SKM-1 treated with dmso at 0.1 percent for 144 hours (cell line): ENCODE results near the gene AZIN2.

Experiments
- DNase-seq: peaks from one replicate; lab custom pipeline; 2025; ENCODE audit not compliant: unreplicated experiment; lab: John Stamatoyannopoulos, UW

AZIN2 gene

DNA sequence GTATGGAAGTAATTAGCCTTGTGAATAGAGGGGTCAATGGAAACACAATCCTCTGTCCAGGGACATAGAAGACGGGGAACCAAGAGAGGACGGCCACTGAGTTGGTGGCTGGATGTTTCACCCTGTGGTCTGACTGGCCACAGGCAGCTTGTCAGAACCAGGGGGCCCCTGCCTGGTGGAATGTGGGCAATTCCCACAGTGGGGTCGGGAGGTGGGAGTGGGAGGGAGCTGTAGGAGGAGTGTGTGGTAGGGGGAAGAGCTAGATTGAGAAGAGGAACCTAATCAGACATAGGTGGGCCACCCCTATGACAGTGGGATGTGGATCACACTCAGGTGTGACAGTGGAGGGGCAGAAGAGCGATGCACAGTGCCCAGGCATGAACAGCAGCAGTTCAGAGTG lies 69.6 kb downstream of the AZIN2 start:
- DNase-seq = no peak

DNA sequence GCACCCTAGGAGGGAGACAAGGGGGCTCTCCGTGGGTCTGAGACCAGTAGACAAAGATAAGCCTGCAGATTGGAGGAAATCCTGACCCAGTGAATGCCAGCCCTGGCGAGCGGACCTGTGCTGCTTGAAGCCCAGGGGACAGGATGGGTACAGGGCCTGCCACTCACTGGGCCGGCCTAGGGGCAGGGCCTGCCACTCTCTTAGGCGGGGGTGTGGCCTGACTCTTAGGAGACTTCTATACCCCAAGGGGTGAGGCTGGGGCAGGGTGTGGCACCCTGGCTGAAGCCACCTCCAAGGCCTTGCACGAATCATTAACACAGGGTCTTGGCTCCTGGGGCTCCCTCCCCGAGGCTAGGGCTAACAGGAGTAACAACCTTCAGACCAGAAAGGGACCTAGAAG lies 70.2 kb downstream of the AZIN2 start:
- no peak for DNase-seq

DNA sequence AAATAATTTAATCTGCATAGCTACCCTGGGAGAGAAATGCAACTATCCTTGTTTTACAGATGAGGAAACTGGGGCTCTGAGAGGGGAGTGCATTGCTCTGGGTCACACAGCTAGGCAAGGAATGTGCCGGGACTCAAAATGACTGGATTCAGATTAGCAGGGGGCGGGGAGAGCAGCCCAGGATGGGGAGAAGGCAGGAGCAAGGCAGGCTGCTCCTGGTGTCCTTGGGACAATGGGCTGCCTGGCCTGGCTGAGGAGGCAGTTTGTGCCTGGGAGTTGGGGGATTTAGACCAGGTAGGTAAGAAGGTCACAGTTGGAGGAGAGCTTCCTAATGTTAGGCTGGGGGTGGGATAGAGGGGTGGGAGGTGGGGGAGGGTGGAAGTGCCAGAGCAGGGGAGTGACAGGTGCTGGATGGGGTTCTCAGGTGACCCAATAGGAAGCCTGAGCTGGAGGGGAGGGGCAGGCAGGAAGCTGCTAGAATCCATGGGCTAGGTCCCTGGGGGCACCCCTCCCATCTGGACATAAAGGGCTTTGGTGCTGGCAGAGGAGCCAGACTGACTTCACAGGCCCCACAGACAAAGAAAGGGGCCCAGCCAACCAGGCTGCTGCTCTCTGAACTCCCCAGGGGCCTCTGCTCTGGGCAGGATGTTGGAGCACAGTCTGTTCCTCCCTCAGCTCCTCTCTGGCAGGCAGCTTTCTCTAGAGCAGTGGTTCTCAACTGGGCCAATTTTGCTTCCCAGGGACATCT lies 71.9 kb downstream of the AZIN2 start:
- no peak for DNase-seq

DNA sequence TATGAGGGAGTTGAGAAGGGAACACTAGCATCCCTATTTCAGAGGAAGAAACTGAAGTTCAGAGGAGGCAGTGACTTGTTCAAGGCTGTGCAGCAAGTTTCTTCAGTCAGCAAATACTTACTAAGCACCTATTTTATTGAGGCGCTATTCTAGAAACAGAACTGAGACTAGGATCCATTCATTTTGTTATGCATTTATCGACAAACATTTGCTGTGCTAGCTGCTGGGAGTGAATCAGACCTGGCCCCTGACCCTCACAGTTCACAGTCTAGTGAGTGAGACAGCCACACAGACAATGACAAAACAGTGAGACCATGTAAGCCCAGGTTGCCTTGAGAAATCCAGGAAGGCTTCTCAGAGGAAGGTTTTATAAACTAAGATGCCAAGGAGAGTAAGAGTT lies 72.7 kb downstream of the AZIN2 start:
- no peak for DNase-seq

DNA sequence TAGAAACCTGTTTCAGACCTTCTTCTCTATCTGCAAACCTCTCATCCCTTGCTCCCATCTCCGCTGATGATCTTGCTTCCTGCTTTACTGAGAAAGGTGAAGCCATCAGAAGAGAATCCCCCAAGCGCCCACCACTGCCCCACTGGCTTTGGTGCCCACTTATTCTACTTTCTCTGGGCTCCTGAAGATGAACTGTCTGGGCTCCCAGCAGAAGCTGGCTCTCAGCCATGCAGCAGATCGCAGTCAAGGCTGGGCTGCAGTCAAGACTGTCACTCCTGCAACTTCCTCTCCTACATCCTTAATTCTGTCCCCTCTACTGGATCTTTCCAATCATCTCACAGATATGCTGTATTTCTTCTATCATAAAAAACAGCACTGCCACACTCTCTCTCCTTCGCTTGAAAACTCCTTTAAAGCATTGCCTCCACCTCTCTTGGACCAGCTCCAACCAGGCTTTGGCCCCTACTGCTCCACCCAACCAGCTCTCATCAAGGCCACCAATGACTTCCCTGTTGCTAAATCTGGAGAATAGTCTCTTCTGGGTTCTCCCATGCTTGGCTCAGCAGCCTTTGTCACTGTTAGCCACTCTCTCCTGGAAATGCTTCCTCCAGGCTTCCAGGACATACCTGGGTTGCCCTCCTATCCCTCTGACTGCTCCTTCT lies 75.1 kb downstream of the AZIN2 start:
- no peak for DNase-seq

DNA sequence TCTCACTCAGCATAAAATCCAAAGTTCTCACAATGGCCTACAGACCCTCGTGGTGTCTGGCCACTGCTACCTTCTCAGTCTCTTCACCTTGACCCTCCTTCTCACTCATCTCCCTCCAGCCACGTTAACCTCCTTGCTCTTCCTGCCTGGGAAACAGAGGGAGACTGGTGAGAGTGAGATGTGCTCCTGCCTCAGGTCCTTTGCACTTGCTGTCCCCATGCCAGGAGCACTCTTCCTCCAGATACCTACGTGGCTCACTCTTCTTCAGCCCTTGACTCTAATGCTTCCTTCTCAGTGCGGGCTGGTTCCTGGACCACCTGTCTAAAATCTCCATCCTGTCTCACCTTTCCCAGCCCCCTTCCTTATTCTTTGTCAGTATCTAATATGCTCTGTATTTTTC lies 76.2 kb downstream of the AZIN2 start:
- no peak for DNase-seq

DNA sequence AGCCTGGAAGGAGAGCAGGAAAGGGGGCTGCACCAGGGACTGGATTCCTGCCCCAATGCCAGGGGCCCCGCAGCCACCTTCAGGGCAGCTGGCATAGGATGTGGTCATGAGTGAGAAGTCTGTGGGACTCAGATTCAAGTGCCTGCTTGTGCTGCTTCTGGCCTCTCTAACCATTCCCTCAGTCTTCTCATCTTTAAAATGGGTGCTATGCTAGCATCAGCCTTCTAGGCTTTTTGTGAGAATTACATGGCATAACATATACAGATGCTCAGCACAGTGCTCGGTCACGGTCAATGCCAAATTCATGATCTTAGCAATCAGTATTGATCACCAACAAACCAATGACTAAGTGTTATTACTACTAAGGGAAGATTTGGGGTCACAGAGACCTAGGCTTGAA lies 77.4 kb downstream of the AZIN2 start:
- no peak for DNase-seq

DNA sequence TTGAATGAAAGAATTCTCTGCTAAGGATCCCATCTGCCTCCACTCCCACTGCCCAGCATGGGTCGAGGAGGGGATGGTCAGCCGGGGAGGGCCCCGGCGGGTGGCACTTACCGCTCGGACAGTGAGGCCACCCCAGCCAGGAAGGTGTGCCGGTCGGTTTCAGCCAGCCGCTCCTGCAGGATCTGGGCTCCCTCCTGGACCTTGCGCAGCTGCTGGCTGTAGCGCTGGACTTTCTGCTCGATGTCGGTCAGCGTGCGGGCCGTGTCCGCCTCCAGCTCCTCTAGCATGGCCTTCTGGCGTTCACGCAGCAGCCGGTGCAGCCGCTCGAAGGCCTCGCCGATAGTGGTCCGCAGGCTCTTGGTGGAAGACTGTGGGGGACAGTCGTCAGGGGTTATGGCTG lies 78.6 kb downstream of the AZIN2 start:
- no peak for DNase-seq

DNA sequence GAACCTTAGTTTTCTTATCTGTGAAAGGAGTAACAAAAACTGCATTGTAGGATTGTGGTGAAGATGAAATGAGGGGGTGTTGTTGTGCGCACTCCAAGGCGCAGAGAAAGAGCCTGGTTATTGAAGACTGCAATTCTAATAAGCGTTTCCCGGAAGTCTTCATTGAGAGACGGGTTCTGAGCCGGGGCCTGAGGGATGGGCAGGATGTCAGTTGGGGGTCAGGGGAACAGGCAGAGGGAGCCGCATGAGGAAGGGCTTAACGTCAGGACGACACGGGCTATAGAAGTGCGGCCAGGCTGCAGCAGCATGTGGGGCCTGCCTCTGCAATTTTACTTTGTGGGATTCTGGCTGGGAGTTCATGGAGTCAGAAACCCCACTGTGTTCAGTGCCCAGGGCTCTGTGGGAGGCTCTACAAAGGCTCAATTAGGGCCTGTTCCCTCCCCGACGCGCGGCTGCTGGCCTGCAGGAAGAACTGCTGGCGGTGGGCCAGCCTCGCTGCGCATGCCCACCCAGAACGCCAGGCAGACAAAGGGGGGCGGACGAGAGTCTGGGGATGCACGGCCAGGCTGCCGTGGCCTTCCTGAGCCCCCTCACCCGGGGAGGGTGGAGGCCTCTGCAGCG lies 80.2 kb downstream of the AZIN2 start:
- DNase-seq = no peak

DNA sequence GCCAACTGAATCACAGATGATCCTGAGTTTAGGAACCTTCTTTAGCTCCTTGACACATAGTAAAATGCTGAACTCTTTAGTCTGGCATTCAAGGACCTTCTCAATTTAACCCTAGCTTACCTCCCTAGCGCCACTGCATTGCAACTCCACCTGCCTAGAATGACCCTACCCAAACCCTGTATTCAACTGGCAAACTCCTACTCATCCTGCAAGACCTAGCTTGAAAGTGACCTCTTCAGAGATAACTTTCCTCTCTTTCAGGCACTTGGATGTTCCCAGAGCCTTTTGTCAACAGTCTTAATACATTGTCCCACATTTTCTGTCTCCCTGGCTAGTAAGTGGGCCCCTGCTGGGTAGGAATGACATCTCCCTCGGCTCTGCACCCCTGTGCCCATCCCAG lies 81.2 kb downstream of the AZIN2 start:
- DNase-seq = no peak

DNA sequence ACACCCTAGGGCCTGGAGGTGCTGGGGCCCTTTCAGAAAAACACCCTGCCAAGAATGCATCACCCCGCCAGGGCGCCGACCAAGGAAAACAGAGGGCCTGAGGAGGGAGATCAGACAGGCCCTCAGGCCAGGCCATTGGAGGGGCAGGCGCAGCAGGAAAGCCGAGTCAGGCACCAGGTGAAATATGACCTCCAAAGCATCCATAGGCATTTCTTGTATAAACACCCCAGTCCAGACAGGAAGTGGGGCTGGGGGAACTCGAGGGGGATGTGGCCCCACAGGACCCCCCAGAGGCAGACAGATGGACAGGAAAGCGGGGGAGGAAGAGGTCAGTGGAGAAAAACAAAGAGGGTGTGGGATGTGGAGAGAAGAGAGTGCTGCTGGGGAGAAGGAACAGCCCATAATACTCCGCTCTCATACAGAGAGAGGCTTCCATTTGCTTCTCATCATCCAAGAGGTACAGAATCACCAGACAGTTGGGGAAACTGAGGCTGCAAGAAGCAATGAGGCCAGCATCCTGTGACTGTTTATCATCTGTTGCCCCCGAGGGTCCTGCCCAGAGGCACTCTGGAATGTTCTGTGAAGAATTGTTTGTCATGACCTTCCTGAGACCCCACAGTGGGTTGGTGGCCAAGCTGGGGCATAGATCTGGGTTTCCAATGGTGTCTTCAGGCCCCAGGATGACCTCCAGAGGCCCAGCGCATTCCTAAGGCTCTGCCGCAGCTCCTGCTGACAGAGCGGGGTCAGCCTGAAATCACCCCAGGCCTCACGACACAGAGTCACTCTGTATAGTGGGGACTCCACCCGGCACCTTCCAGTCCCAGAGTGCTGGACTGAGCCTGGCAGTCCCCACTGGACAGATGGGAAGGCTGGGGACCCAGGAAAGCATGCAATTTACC lies 82.9 kb downstream of the AZIN2 start:
- no peak for DNase-seq

DNA sequence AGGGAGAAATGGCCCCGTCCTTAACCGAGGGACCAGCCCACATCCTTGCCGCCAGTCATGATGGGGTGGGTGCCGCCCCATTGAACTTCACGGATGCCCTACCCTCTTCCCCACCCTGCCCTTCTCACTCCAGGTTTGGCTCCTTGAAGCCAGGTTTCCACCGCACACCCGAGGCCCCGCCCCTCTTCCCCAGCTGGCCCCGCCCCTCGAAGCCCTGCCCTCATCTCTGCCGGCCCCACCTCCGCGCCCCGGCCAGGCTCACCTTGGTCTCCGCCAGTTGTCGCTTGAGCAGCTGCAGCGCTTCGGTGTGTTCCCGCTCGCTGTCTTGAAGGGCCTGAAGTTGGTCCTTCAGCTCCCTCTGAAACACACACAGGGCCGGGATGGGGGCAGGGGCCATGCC lies 84.3 kb downstream of the AZIN2 start:
- DNase-seq = no peak

DNA sequence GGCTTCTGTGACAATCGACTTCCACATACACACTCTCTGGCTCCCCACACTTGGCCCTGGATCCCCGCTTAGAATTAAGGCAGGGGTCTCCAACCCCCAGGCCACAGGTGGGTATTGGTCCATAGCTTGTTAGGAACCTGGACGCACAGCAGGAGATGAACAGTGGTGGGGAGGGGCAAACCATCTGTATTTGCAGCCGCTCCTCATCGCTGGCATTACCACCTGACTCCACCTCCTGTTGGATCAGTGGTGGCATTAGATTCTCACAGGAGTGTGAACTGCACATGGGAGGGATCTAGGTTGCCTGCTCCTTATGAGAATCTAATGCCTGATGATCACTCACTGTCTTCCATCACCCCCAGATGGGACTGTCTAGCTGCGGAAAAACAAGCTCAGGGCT lies 84.9 kb downstream of the AZIN2 start:
- DNase-seq = no peak

DNA sequence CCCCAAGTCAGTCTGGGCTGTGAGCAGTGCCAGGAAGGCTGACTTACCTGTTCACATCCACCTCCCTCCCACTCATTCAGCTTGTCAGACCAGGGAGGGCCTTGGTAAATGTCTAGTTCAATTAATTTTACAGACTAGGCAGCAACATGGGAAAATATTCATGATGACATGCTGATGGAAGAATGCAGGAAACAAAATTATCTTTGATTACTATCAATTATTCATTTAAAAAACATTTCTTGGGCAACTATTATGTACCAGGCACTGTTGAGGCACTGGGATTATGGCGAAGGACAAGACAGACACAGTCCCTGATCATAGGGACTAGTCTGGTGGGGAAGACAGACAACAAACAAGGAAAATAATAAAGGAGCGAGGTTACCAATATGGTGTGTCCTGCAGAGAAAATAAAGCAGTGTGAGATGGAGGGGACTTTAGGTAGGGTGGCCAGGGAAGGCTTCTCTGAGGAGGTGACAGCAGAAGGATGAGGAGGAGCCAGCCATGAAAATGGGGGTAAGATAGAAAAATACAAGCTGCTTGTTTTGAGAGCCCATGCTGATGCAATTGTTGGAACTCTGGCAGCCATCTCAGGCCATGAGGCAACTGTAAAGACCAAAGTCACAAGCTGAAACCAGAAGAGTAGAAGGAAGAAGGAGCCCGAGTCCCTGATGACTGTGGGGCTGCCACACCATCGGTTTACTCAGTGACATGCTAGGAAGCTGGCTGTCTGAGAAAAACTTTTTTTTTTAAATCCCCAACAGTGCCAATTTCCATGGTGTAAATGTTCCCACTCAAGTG lies 86.9 kb downstream of the AZIN2 start:
- no peak for DNase-seq

DNA sequence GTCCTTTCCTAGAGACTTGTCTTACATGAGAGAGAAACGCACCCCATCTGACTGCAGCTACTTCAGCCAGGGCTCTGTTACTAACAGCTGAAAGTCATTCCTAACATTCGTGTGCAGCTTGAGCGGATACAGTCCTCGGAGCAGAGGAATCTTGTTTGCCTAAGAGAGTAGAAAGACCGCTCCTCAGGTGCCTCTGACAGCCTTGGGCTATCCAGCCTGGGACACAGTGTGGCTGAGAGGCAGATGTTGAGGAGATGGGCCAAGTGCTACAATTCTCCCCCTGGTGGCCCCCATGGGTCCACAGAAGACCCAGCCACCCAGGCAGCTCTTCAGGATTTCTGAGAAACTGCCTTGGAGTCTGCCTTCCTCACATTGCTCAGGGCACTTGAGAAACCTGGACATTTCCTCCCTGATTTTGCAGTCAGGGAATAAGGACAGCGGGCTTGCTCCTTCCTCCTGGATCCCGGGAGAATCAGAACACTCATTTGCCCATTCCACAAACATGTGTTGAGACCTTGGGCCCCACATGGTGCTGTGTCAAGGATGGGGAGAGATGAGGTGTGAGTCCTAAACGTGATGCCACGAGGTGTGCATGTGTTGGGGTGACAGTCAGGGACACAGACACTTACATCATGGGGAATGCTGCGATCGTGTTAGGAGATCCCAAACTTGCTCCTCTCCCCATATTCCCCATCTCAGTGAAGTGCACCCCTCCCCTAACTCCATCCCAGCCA lies 87.8 kb downstream of the AZIN2 start:
- no peak for DNase-seq

DNA sequence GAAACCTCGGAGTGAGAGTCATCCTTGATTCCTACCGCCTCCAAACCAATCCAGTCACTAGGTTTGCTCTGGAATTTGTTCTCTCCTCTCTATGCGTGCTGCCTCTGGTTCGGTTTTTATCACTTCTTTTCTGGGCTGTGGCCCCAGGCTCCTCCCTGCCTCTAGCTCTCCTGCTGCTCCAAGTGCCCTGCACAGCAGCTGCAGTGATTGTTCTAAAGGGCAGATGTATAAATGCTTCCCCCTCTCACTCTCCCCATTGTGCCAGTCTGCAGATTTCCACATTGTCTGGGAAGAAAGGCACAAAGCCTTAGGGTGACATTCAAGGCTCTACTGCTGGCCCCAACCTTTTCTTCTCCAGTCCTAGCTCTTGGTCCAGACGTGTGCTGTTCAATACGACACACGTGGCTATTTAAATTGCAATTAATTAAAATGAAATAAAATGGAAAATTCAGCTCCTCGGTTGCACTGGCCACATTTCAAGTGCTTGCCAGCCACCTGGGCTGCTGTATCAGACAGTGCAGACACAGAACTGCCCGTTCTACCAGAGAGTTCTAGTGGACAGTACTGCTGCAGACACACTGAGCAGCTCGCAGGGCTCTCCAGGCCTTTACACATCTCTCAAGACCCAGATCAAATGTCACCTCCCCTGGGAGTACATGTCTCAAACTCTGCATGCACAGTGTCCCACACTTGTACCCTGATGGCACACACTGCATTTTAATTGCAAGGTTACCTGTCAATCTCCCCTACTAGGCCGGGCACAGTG lies 88.5 kb downstream of the AZIN2 start:
- DNase-seq = no peak
